Upper lobe of left lung (tissue), 4 donors: ENCODE data around the gene CXCL5.

Experiments used
- EP300 ChIP-seq, 4 donors: sonication (generic); formaldehyde crosslinking; IDR thresholded peaks; one replicate each; pipeline ENCODE4 v1.5.1; 2017; ENCODE audit warnings: antibody characterized with exemption in 4 of 4, control low read depth in 2 of 4
- POLR2A ChIP-seq, 4 donors: fragments of 450-650 bp; IDR thresholded peaks; one replicate each; pipeline ENCODE4 v1.5.1; 2016 to 2017; ENCODE audit warnings: antibody characterized with exemption in 4 of 4, mild to moderate bottlenecking in 2 of 4
- TF ChIP-seq, protein P1 (sequence below), 6 experiments: fragments of 450-650 bp in 4 of 6; fragments of 200-600 bp in 2 of 6; sonication (generic) in 2 of 6; IDR thresholded peaks; one replicate each; pipeline ENCODE4 v1.5.1; 2016 to 2019; ENCODE audit warnings: antibody characterized with exemption in 6 of 6

DNA sequence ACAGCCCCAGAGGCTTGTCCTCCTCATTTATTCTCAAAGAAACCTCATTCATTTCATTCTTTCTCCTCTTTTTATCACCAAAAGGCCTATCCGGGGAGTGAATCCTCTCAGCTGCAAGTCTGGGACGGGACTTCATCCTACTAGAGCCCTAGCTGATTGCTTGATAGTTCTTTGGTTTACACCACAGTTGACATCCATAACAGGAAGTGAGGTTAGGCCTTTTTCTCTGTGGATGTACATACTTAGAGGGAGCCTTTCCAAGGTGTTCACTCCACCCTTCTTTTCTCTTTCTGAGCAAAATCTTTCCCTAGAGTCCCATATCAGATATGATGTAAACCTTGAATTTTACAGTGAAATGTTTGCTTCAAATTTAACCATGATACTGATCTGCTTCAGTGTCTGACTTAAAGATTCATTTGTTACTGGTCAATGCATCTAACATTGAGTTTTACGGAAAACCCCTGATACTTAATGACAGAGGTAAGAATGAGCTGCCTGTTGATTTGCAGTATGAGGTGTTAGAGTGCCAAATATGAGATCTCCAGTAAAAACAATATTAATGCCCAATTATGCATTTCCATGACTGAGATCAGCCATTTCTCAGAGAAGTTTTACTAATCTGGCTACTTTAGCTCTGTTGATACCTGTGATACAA lies 16.8 kb upstream of the CXCL5 start:
- TF ChIP-seq, protein P1, sequence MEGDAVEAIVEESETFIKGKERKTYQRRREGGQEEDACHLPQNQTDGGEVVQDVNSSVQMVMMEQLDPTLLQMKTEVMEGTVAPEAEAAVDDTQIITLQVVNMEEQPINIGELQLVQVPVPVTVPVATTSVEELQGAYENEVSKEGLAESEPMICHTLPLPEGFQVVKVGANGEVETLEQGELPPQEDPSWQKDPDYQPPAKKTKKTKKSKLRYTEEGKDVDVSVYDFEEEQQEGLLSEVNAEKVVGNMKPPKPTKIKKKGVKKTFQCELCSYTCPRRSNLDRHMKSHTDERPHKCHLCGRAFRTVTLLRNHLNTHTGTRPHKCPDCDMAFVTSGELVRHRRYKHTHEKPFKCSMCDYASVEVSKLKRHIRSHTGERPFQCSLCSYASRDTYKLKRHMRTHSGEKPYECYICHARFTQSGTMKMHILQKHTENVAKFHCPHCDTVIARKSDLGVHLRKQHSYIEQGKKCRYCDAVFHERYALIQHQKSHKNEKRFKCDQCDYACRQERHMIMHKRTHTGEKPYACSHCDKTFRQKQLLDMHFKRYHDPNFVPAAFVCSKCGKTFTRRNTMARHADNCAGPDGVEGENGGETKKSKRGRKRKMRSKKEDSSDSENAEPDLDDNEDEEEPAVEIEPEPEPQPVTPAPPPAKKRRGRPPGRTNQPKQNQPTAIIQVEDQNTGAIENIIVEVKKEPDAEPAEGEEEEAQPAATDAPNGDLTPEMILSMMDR (IDR thresholded peaks at IDR 0.05), result no peak
- TF ChIP-seq POLR2A (IDR thresholded peaks at IDR 0.05) (no peak), EP300 (IDR thresholded peaks at IDR 0.05) (no peak)
